K562 (cell line): ENCODE data around the gene KCNK6. TPM values are rescaled to one million over a fixed set of nuclear protein-coding genes. Genes with fewer than 3 reads are reported as not detected.

Experiments used
- ATAC-seq: fragments of 200-7000 bp; cut with Tn5 transposase; 3 replicates; pipeline ENCODE4 v1.9.1; 2020; ENCODE audit warnings: moderate library complexity
- BruUV-seq: library from RNA; stranded (reverse); fragments of 400-500 nt; replicated peaks from 2 replicates; lab custom pipeline; 2021; lab: Mats Ljungman, UMichigan
- CTCF ChIA-PET: fragments of 300-600 bp; formaldehyde crosslinking; extraction: SDS; loops from one replicate; lab custom pipeline; 2021; ENCODE audit warnings: low intra/inter-chr PET ratio; lab: Yijun Ruan, JAX
- POLR2A ChIA-PET: fragments of 300-600, 350-650 bp; sonication (Branson Sonifier 250); formaldehyde crosslinking; extraction: SDS; loops from one replicate; lab custom pipeline; 2021; ENCODE audit warnings: antibody characterized with exemption, inconsistent platforms; lab: Yijun Ruan, JAX
- DNase-seq, 4 experiments: peaks; one replicate each; pipeline versions ENCODE4 v3.0.0 to v3.0.0-alpha.2; 2011 to 2018; ENCODE audit warnings: low spot score in 3 of 4, mixed read lengths in 3 of 4; ENCODE audit errors: extremely low read depth in 1 of 4
- FAIRE-seq: peaks from 2 replicates; lab custom pipeline; 2011; peaks lifted over from hg19 to GRCh38; lab: Jason Lieb, UNC
- H2AFZ ChIP-seq: 2 replicates; pipeline ENCODE4 v1.6.0; 2011; ENCODE audit warnings: low read depth, low read length, control low read depth, inconsistent platforms
- H3K27ac ChIP-seq: fragments of 200-600 bp; 3 replicates; pipeline ENCODE4 v1.8.0; 2011; ENCODE audit warnings: low read depth, mild to moderate bottlenecking, control low read depth, inconsistent platforms, low read length, moderate library complexity, mixed read lengths; ENCODE audit errors: extremely low read depth
- H3K27me3 ChIP-seq, 2 experiments: fragments of 300-600 bp in 1 of 2; 2 replicates in 1 of 2; 3 replicates in 1 of 2; pipeline versions ENCODE4 v1.6.0 to v1.8.0; 2011; ENCODE audit warnings: inconsistent platforms in 2 of 2, low read length in 2 of 2, mild to moderate bottlenecking in 1 of 2, mixed read lengths in 1 of 2, moderate library complexity in 1 of 2; ENCODE audit not compliant: control insufficient read depth in 2 of 2, insufficient read depth in 2 of 2
- H3K36me3 ChIP-seq: fragments of 300-600 bp; 3 replicates; pipeline ENCODE4 v1.8.0; 2011; ENCODE audit warnings: mild to moderate bottlenecking, low read length, inconsistent platforms; ENCODE audit not compliant: control insufficient read depth, insufficient read depth
- H3K4me1 ChIP-seq, 2 experiments: fragments of 200-600 bp in 1 of 2; replicated peaks in 1 of 2; 2 replicates in 1 of 2; 3 replicates in 1 of 2; pipeline versions ENCODE4 v1.5.1 to v1.8.0; 2011; ENCODE audit warnings: inconsistent platforms in 2 of 2, low read length in 2 of 2, mild to moderate bottlenecking in 1 of 2, mixed read lengths in 1 of 2, moderate library complexity in 1 of 2; ENCODE audit not compliant: control insufficient read depth in 2 of 2, insufficient read depth in 2 of 2
- H3K4me2 ChIP-seq: 2 replicates; pipeline ENCODE4 v1.6.1; 2011; ENCODE audit warnings: low read length, control low read depth, inconsistent platforms, mixed read lengths; ENCODE audit not compliant: insufficient read depth
- H3K4me3 ChIP-seq: fragments of 200-600 bp; sonication (generic), shearing (Covaris generic); 2 replicates; pipeline ENCODE4 v1.5.1; 2016; ENCODE audit warnings: control low read depth, inconsistent platforms
- H3K79me2 ChIP-seq: fragments of 200-600 bp; 3 replicates; pipeline ENCODE4 v1.8.0; 2011; ENCODE audit warnings: low read length, inconsistent platforms; ENCODE audit not compliant: control insufficient read depth, insufficient read depth
- H3K9ac ChIP-seq, 2 experiments: 2 replicates each; pipeline versions ENCODE4 v1.6.0 to v1.6.1; 2011; ENCODE audit warnings: low read depth in 2 of 2, low read length in 2 of 2, control low read depth in 1 of 2, inconsistent platforms in 1 of 2, mild to moderate bottlenecking in 1 of 2, mixed read lengths in 1 of 2; ENCODE audit not compliant: insufficient read depth in 1 of 2
- H3K9me1 ChIP-seq: one replicate; pipeline ENCODE4 v1.6.0; 2011; ENCODE audit warnings: inconsistent platforms, mild to moderate bottlenecking, low read length, moderate library complexity; ENCODE audit not compliant: control insufficient read depth, insufficient read depth
- H3K9me3 ChIP-seq: replicated peaks from 2 replicates; pipeline ENCODE4 v1.5.1; 2011; ENCODE audit warnings: low read depth, low read length, inconsistent platforms; ENCODE audit not compliant: control insufficient read depth, insufficient read depth
- H4K20me1 ChIP-seq: replicated peaks from 2 replicates; pipeline ENCODE4 v1.6.1; 2011; ENCODE audit warnings: low read length, inconsistent platforms, mixed read lengths; ENCODE audit not compliant: control insufficient read depth, insufficient read depth
- BRCA1 ChIP-seq, 2 experiments: fragments of 450-650 bp in 1 of 2; sonication (generic) in 1 of 2; formaldehyde crosslinking in 1 of 2; IDR thresholded peaks; 2 replicates each; pipeline versions ENCODE4 v1.5.0 to v1.6.1; 2017 to 2020; ENCODE audit warnings: mild to moderate bottlenecking in 1 of 2, missing genetic modification reagents in 1 of 2
- DMBX1 ChIP-seq: fragments of 250-450 bp; sonication (Bioruptor Pico); IDR thresholded peaks from 2 replicates; pipeline ENCODE4 v1.8.0; 2022; ENCODE audit warnings: inconsistent platforms, mild to moderate bottlenecking, moderate library complexity, borderline replicate concordance
- HOXB6 ChIP-seq: fragments of 250-450 bp; sonication (Bioruptor Pico); IDR thresholded peaks from 2 replicates; pipeline ENCODE4 v1.5.1; 2022; ENCODE audit warnings: mild to moderate bottlenecking, borderline replicate concordance
- RCOR1 ChIP-seq, 2 experiments: IDR thresholded peaks; 2 replicates each; pipeline ENCODE4 v1.6.1; 2012; ENCODE audit warnings: low read depth in 2 of 2, low read length in 2 of 2, borderline replicate concordance in 1 of 2, improper control_type of control experiment in 1 of 2
- RERE ChIP-seq: sonication (generic); formaldehyde crosslinking; IDR thresholded peaks from 2 replicates; pipeline ENCODE4 v1.8.0; 2023; ENCODE audit warnings: missing genetic modification reagents, mild to moderate bottlenecking, borderline replicate concordance
- SMARCB1 ChIP-seq: IDR thresholded peaks from 2 replicates; pipeline ENCODE4 v1.6.1; 2011; ENCODE audit warnings: improper control_type of control experiment, low read depth; ENCODE audit not compliant: insufficient read length
- TAF15 ChIP-seq: fragments of 200-400 bp; formaldehyde crosslinking; IDR thresholded peaks from 2 replicates; pipeline ENCODE4 v1.6.1; 2017; ENCODE audit warnings: mild to moderate bottlenecking, low read depth, low read length, moderate library complexity
- ZBTB1 ChIP-seq: sonication (generic); formaldehyde crosslinking; IDR thresholded peaks from 2 replicates; pipeline ENCODE4 v1.8.1; 2023; ENCODE audit warnings: missing genetic modification reagents, low read depth, mild to moderate bottlenecking, borderline replicate concordance
- ZNF239 ChIP-seq: fragments of 250-450 bp; sonication (Bioruptor Pico); IDR thresholded peaks from 2 replicates; pipeline ENCODE4 v1.4.0; 2020; ENCODE audit warnings: mild to moderate bottlenecking
- ZNF274 ChIP-seq: IDR thresholded peaks from 2 replicates; pipeline ENCODE4 v1.6.1; 2011; ENCODE audit warnings: low read depth, mild to moderate bottlenecking, low read length, moderate library complexity, borderline replicate concordance
- ZNF512 ChIP-seq: IDR thresholded peaks from 2 replicates; pipeline ENCODE4 v1.6.1; 2016; ENCODE audit warnings: missing genetic modification characterization, missing compliant biosample characterization
- WGBS: fragments of 100-300 bp; shearing (Covaris generic); methylation state at CpG from one replicate; pipeline ENCODE4 v1.1.6; 2016; ENCODE audit warnings: low coverage, mixed read lengths; ENCODE audit not compliant: insufficient coverage; ENCODE audit errors: missing lambda C conversion rate; 5-methylcytosine and 5-hydroxymethylcytosine counted together
- in situ Hi-C: fragments of 300-500 bp; cut with MboI; formaldehyde crosslinking; loops from 4 replicates; pipeline ENCODE4 v1.15.0; 2018; ENCODE audit warnings: inconsistent platforms, mixed read lengths
- intact Hi-C: fragments of 100-400 bp; cut with micrococcal nuclease; formaldehyde crosslinking; loops from 2 replicates; pipeline ENCODE4 v1.14.2; 2022
- polyA plus RNA-seq, 8 experiments: library from polyadenylated mRNA; depleted of rRNA in 4 of 8; stranded (reverse) in 5 of 8; unstranded in 3 of 8; fragments of >200 nt; fragmentation: Nextera tagmentation in 2 of 8; fragmentation: Illumina TruSeq in 1 of 8; extraction: Ambion mirVana in 2 of 8; extraction: Trizol in 1 of 8; gene quantifications; 2 replicates each; pipeline versions ENCODE4 v1.2.1 to v1.2.3, GENCODE V29; 2011 to 2014; ENCODE audit warnings: inconsistent platforms in 1 of 8, missing spikeins in 1 of 8
- total RNA-seq, 7 experiments: library from RNA; depleted of rRNA in 6 of 7; stranded (reverse); fragments of >200 nt in 6 of 7; fragmentation: Illumina TruSeq in 2 of 7; extraction: Trizol in 2 of 7; gene quantifications; 2 replicates each; pipeline versions ENCODE4 v1.2.1 to v1.2.3, GENCODE V29; 2011 to 2021; ENCODE audit warnings: low replicate concordance in 1 of 7

The KCNK6 gene
- total and polyA plus RNA-seq, 9 of the 15 experiments (the other 6 are each of a cell fraction or from before 2014, with no cell fraction given), result 0.05 to 0.42 (median 0.15) TPM

- Histone ChIP-seq H3K4me1 (peaks cover 21 to 26% of the 10 kb centered on the region in 2 experiments), H3K36me3 (no peaks in the 10 kb centered on the region), H3K9me3 (no peaks in the 10 kb centered on the region), H3K4me3 (no peak overlapping the region)
- FAIRE-seq, result no peak
- CTCF ChIA-PET, result no interaction called here
- TF ChIP-seq RERE (no peak), ZBTB1 (CRISPR knock-in tag) (no peak), ZNF512 (tag) (no peak), SMARCB1 (no peak), TAF15 (no peak), RCOR1 (IDR thresholded peaks at IDR 0.05; ENCODE audit: borderline replicate concordance in 1 of 2, low read depth in 2 of 2, low read length in 2 of 2) (no peak), ZNF274 (no peak), HOXB6 (CRISPR knock-in tag) (no peak), BRCA1 (IDR thresholded peaks at IDR 0.05) (no peak), BRCA1 (CRISPR knock-in tag; IDR thresholded peaks at IDR 0.05) (no peak), DMBX1 (no peak), ZNF239 (CRISPR knock-in tag) (no peak)
- TF ChIP-seq, all 486 proteins: peak for 0
- Histone ChIP-seq H2AFZ (peak overlapping the region; percentile 56; the same call in 1 of the 2 replicates), H3K4me2 (no peak overlapping the region), H3K9me1 (no peaks in the 10 kb centered on the region), H3K27ac (no peak overlapping the region), H4K20me1 (no peaks in the 10 kb centered on the region), H3K9ac (peak overlapping the region in 1 of 2 experiments; percentile 37; a peak in 1 of 4 replicates), H3K27me3 (no peaks in the 10 kb centered on the region), H3K79me2 (no peaks in the 10 kb centered on the region)
- POLR2A ChIA-PET, result interaction anchor here (0.6 to 1.5 kb wide), 4 partner anchors 10 to 99 kb away, joined by 3 to 4 read pairs (median 3); no protein-coding TSS in a partner anchor
- ATAC-seq (no peak), DNase-seq (no peak)
- 58% methylated on average over 8 of the region's 9 CpGs for WGBS
- no TSS peak for BruUV-seq
- in situ Hi-C loops, result no loop called here
- intact Hi-C loops, result no loop called here
These were observed 44.9 kb upstream of the KCNK6 start for GRCh38 chr19:38274739-38275138.
